Endothelial cell of umbilical vein (primary cell): ENCODE data around the gene PTCD3. TPM values are rescaled to one million over a fixed set of nuclear protein-coding genes. Genes with fewer than 3 reads are reported as not detected.

Experiments used
- BruUV-seq: library from RNA; stranded (reverse); fragments of 400-500 nt; replicated peaks from 2 replicates; lab custom pipeline; 2021; lab: Mats Ljungman, UMichigan
- CTCF ChIA-PET: fragments of 300-600, 350-600 bp; sonication (Branson Sonifier 250); formaldehyde crosslinking; loops from one replicate; lab custom pipeline; 2021; ENCODE audit warnings: antibody characterized with exemption, inconsistent platforms; lab: Charles Lee
- POLR2A ChIA-PET: fragments of 300-600, 350-600 bp; sonication (Branson Sonifier 250); formaldehyde crosslinking; loops from one replicate; lab custom pipeline; 2021; ENCODE audit warnings: antibody characterized with exemption, inconsistent platforms; lab: Charles Lee
- DNase-seq: peaks from one replicate; pipeline ENCODE4 v3.0.0-alpha.2; 2011; ENCODE audit warnings: low read depth, low spot score
- FAIRE-seq: peaks from 2 replicates; lab custom pipeline; 2011; peaks lifted over from hg19 to GRCh38; lab: Jason Lieb, UNC
- H2AFZ ChIP-seq: 2 replicates; pipeline ENCODE4 v1.6.0; 2012; ENCODE audit warnings: low read depth, low read length, control low read depth, inconsistent platforms
- H3K27ac ChIP-seq: 2 replicates; pipeline ENCODE4 v1.5.1; 2011; ENCODE audit warnings: low read depth, mild to moderate bottlenecking, control low read depth, low read length, moderate library complexity; ENCODE audit not compliant: insufficient read depth
- H3K27me3 ChIP-seq, 2 experiments: 2 replicates each; pipeline versions ENCODE4 v1.6.0 to v1.6.1; 2011; ENCODE audit warnings: low read length in 2 of 2, mixed read lengths in 1 of 2; ENCODE audit not compliant: control insufficient read depth in 2 of 2, insufficient read depth in 2 of 2
- H3K36me3 ChIP-seq, 2 experiments: 2 replicates in 1 of 2; 3 replicates in 1 of 2; pipeline ENCODE4 v1.5.1; 2011; ENCODE audit warnings: low read length in 2 of 2, mild to moderate bottlenecking in 1 of 2, moderate library complexity in 1 of 2; ENCODE audit not compliant: control insufficient read depth in 2 of 2, insufficient read depth in 2 of 2; ENCODE audit errors: extremely low read depth in 1 of 2
- H3K4me1 ChIP-seq: 3 replicates; pipeline ENCODE4 v1.5.1; 2011; ENCODE audit warnings: mild to moderate bottlenecking, low read length; ENCODE audit not compliant: control insufficient read depth, insufficient read depth; ENCODE audit errors: extremely low read depth
- H3K4me2 ChIP-seq: 2 replicates; pipeline ENCODE4 v1.6.1; 2011; ENCODE audit warnings: low read length, control low read depth, mixed read lengths; ENCODE audit not compliant: insufficient read depth
- H3K4me3 ChIP-seq, 3 experiments: fragments of 200-600 bp in 1 of 3; sonication (generic), shearing (Covaris generic) in 1 of 3; replicated peaks in 1 of 3; 2 replicates each; pipeline ENCODE4 v1.5.1; 2011 to 2016; ENCODE audit warnings: control low read depth in 3 of 3, low read length in 3 of 3, mild to moderate bottlenecking in 2 of 3, inconsistent platforms in 1 of 3, low read depth in 1 of 3, moderate library complexity in 1 of 3; ENCODE audit not compliant: insufficient read depth in 1 of 3
- H3K79me2 ChIP-seq: 2 replicates; pipeline ENCODE4 v1.6.0; 2012; ENCODE audit warnings: low read length, inconsistent platforms; ENCODE audit not compliant: control insufficient read depth, insufficient read depth
- H3K9ac ChIP-seq: replicated peaks from 2 replicates; pipeline ENCODE3; 2011; ENCODE audit warnings: low read length, control low read depth; ENCODE audit not compliant: insufficient read depth; ENCODE audit errors: extremely low read depth
- H3K9me1 ChIP-seq: replicated peaks from 3 replicates; pipeline ENCODE4 v1.6.0; 2011; ENCODE audit warnings: mild to moderate bottlenecking, low read length; ENCODE audit not compliant: control insufficient read depth, insufficient read depth; ENCODE audit errors: extremely low read depth
- H3K9me3 ChIP-seq: replicated peaks from 2 replicates; pipeline ENCODE4 v1.5.1; 2012; ENCODE audit warnings: low read length, inconsistent platforms; ENCODE audit not compliant: control insufficient read depth, insufficient read depth
- H4K20me1 ChIP-seq: replicated peaks from 2 replicates; pipeline ENCODE3; 2011; ENCODE audit warnings: mild to moderate bottlenecking, low read length; ENCODE audit not compliant: control insufficient read depth, insufficient read depth; ENCODE audit errors: extremely low read depth
- EZH2 ChIP-seq: IDR thresholded peaks from 2 replicates; pipeline ENCODE4 v1.6.1; 2012; ENCODE audit warnings: borderline replicate concordance, low read depth, mild to moderate bottlenecking, moderate library complexity, low read length, inconsistent platforms; ENCODE audit not compliant: severe bottlenecking
- FOS ChIP-seq: IDR thresholded peaks from 2 replicates; pipeline ENCODE4 v1.6.1; 2011; ENCODE audit warnings: mild to moderate bottlenecking, low read length, moderate library complexity, borderline replicate concordance; ENCODE audit not compliant: insufficient read depth
- GATA2 ChIP-seq: IDR thresholded peaks from 2 replicates; pipeline ENCODE4 v1.7.0; 2011; ENCODE audit warnings: low read depth, mild to moderate bottlenecking, moderate library complexity, mixed read lengths, low read length; ENCODE audit not compliant: insufficient read length, insufficient read depth
- JUN ChIP-seq: IDR thresholded peaks from 2 replicates; pipeline ENCODE4 v1.6.1; 2011; ENCODE audit warnings: borderline replicate concordance, low read depth; ENCODE audit not compliant: insufficient read length, insufficient read depth
- MYC ChIP-seq: IDR thresholded peaks from one replicate; pipeline ENCODE4 v1.6.1; 2011; ENCODE audit warnings: mild to moderate bottlenecking, low read depth, low read length
- POLR2A ChIP-seq: IDR thresholded peaks from 2 replicates; pipeline ENCODE4 v1.6.1; 2012; ENCODE audit warnings: low read depth, mild to moderate bottlenecking, control low read depth, low read length
- POLR2AphosphoS5 ChIP-seq: IDR thresholded peaks from 2 replicates; pipeline ENCODE4 v1.6.1; 2012; ENCODE audit warnings: low read depth, mild to moderate bottlenecking, control low read depth, low read length, moderate library complexity; ENCODE audit not compliant: insufficient read depth
- dilution Hi-C: fragments of 300-500 bp; cut with MboI; formaldehyde crosslinking; loops from one replicate; pipeline ENCODE4 v1.15.0; 2019; ENCODE audit warnings: low sequenced_read_pairs; ENCODE audit not compliant: extremely low pct_ligation_motif_present
- intact Hi-C: fragments of 100-400 bp; cut with micrococcal nuclease; formaldehyde crosslinking; loops from one replicate; pipeline ENCODE4 v1.10.0; 2022
- polyA plus RNA-seq, 4 experiments: library from polyadenylated mRNA; depleted of rRNA in 3 of 4; stranded (reverse) in 3 of 4; unstranded in 1 of 4; fragments of >200 nt; gene quantifications; 2 replicates each; pipeline versions ENCODE4 v1.2.1 to v1.2.3, GENCODE V29; 2011 to 2012; ENCODE audit warnings: missing spikeins in 1 of 4
- total RNA-seq: library from RNA; stranded (reverse); gene quantifications from 2 replicates; pipeline ENCODE4 v1.2.3, GENCODE V29; 2021
- TF ChIP-seq, protein P1 (sequence below), 2 donors: IDR thresholded peaks; 1 replicate in 1 of 2; 2 replicates in 1 of 2; pipeline ENCODE4 v1.5.1; 2011; ENCODE audit warnings: low read length in 2 of 2, mild to moderate bottlenecking in 2 of 2, moderate library complexity in 2 of 2, control low read depth in 1 of 2, inconsistent platforms in 1 of 2, low read depth in 1 of 2; ENCODE audit not compliant: insufficient read depth in 1 of 2; ENCODE audit errors: extremely low read depth in 1 of 2
- TF ChIP-seq, protein P2 (sequence below): IDR thresholded peaks from 2 replicates; pipeline ENCODE4 v1.6.1; 2011; ENCODE audit not compliant: insufficient read depth, insufficient read length

Gene PTCD3
- total and polyA plus RNA-seq, 2 donors (not counting 3 experiments of a cell fraction or from before 2014, with no cell fraction given): 30.4 to 96.0 TPM

DNA sequence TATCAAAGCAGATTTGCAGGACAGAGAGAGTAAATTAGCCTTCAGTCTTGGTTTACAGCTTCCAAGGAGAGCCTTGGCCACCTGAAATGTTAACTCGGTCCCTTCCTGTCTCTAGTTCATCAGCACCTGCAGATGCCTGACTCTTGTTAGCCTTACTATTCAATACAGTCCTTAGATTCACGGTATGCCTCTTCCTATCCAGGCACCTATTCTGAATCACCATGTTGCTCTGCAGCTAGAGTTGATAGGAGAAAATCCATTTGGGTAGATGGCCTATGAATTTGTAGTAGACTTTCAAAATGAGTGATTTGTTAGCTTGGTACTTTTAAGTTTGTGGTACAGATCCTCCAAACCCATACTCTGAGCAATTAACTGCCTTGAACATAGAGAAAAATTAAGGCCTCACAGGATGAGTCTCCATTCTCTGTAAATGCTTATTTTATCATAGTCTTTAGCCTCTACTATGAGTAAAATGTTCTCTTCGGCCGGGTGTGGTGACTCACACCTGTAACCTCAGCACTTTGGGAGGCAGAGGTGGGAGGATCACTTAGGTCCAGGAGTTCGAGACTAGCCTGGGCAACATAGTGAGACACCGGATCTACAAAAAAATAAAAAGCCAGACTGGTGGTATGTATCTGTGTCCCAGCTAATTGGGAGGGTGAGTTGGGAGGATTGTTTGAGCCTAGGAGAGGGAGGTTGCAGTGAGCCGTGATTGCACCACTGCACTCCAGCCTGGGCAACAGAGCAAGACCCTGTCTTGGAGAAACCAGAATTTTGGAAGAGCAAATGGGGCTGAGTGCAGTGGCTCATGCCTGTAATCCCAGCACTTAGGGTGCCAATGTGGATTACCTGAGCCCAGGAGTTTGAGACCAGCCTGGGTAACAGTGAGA is 32.9 kb downstream of the PTCD3 start:
- no peak for FAIRE-seq
- dilution Hi-C loops: no loop called here
- ChIA-PET CTCF (interaction anchor here (0.7 kb wide), 1 partner anchor 501 kb away, joined by 3 read pairs; no protein-coding TSS in a partner anchor), POLR2A (interaction anchor here (0.5 to 0.6 kb wide), 2 partner anchors 48 to 65 kb away, joined by 3 read pairs; no protein-coding TSS in a partner anchor)
- DNase-seq: no peak
- Histone ChIP-seq H3K9me1 (no peaks in the 10 kb centered on the region), H3K27me3 (no peaks in the 10 kb centered on the region), H3K79me2 (no peaks in the 10 kb centered on the region), H3K4me3 (no peak overlapping the region), H3K36me3 (peaks cover 28 to 34% of the 10 kb centered on the region in 2 experiments), H2AFZ (no peak overlapping the region), H4K20me1 (no peaks in the 10 kb centered on the region), H3K9ac (no peak overlapping the region), H3K4me2 (no peak overlapping the region), H3K4me1 (no peaks in the 10 kb centered on the region), H3K27ac (no peak overlapping the region), H3K9me3 (no peaks in the 10 kb centered on the region)
- TF ChIP-seq POLR2A: no peak
- no peak for TF ChIP-seq MYC
- no peak for TF ChIP-seq FOS
- no peak for TF ChIP-seq JUN
- TF ChIP-seq GATA2: no peak
- no peak for TF ChIP-seq POLR2AphosphoS5
- no peak for TF ChIP-seq EZH2
- TF ChIP-seq, protein P1, sequence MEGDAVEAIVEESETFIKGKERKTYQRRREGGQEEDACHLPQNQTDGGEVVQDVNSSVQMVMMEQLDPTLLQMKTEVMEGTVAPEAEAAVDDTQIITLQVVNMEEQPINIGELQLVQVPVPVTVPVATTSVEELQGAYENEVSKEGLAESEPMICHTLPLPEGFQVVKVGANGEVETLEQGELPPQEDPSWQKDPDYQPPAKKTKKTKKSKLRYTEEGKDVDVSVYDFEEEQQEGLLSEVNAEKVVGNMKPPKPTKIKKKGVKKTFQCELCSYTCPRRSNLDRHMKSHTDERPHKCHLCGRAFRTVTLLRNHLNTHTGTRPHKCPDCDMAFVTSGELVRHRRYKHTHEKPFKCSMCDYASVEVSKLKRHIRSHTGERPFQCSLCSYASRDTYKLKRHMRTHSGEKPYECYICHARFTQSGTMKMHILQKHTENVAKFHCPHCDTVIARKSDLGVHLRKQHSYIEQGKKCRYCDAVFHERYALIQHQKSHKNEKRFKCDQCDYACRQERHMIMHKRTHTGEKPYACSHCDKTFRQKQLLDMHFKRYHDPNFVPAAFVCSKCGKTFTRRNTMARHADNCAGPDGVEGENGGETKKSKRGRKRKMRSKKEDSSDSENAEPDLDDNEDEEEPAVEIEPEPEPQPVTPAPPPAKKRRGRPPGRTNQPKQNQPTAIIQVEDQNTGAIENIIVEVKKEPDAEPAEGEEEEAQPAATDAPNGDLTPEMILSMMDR (IDR thresholded peaks at IDR 0.05; ENCODE audit: extremely low read depth in 1 of 2, insufficient read depth in 1 of 2, low read depth in 1 of 2, low read length in 2 of 2): no peak
- TF ChIP-seq, protein P2, sequence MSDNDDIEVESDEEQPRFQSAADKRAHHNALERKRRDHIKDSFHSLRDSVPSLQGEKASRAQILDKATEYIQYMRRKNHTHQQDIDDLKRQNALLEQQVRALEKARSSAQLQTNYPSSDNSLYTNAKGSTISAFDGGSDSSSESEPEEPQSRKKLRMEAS: no peak
- BruUV-seq: no TSS peak
- intact Hi-C loops: no loop called here
